ENCODE data around the gene KCNG1.

Gene KCNG1

GRCh38 chr20:51011479-51011878, 11.4 kb downstream of the KCNG1 start:
- no peak for DNase-seq

GRCh38 chr20:51010932-51011331, 12.0 kb downstream of the KCNG1 start:
- DNase-seq: no peak

- DNase-seq: no peak
Observed at GRCh38 chr20:51010043-51010365, 12.9 kb downstream of the KCNG1 start.

GRCh38 chr20:51009303-51010042, 13.4 kb downstream of the KCNG1 start:
- no peak for DNase-seq

GRCh38 chr20:51008718-51009117, 14.2 kb downstream of the KCNG1 start:
- no peak for DNase-seq

- DNase-seq: no peak
Observed at GRCh38 chr20:51005214-51005613, 17.7 kb downstream of the KCNG1 start.

GRCh38 chr20:51004781-51005180, 18.1 kb downstream of the KCNG1 start:
- no peak for DNase-seq

GRCh38 chr20:51004305-51004727, 18.6 kb downstream of the KCNG1 start:
- DNase-seq: no peak

- no peak for DNase-seq
Observed at GRCh38 chr20:51003753-51004152, 19.2 kb downstream of the KCNG1 start.

GRCh38 chr20:51002633-51003032, 20.3 kb downstream of the KCNG1 start:
- no peak for DNase-seq

- DNase-seq: no peak
Observed at GRCh38 chr20:51001430-51002265, 21.3 kb downstream of the KCNG1 start.

- no peak for DNase-seq
Observed at GRCh38 chr20:50999355-50999754, 23.6 kb downstream of the KCNG1 start.

- no peak for DNase-seq
Observed at GRCh38 chr20:50996901-50997865, 25.7 kb downstream of the KCNG1 start.

- DNase-seq: no peak
Observed at GRCh38 chr20:50995506-50995905, 27.4 kb downstream of the KCNG1 start.

GRCh38 chr20:50993876-50994275, 29.0 kb downstream of the KCNG1 start:
- DNase-seq: no peak

- peak; percentile 60 for DNase-seq
Observed at GRCh38 chr20:50992733-50993457, 30.0 kb downstream of the KCNG1 start.

- DNase-seq: no peak
Observed at GRCh38 chr20:50992336-50992732, 30.6 kb downstream of the KCNG1 start.

GRCh38 chr20:50991076-50991475, 31.8 kb downstream of the KCNG1 start:
- no peak for DNase-seq

- peak; percentile 75 for DNase-seq
Observed at GRCh38 chr20:50987493-50988210, 35.3 kb downstream of the KCNG1 start.

GRCh38 chr20:50983321-50983720, 39.6 kb downstream of the KCNG1 start:
- DNase-seq: no peak

- no peak for DNase-seq
Observed at GRCh38 chr20:50982363-50982762, 40.5 kb downstream of the KCNG1 start.

- no peak for DNase-seq
Observed at GRCh38 chr20:50981714-50982048, 41.2 kb downstream of the KCNG1 start.
